GM19467 (cell line): Measurements from ENCODE around the gene EYA2.

Experiments
- ATAC-seq: cut with Tn5 transposase; IDR thresholded peaks from one replicate; pipeline ENCODE4 v1.9.1; 2021; ENCODE audit warnings: mild to moderate bottlenecking, moderate library complexity; ENCODE audit not compliant: unreplicated experiment

The EYA2 gene

DNA sequence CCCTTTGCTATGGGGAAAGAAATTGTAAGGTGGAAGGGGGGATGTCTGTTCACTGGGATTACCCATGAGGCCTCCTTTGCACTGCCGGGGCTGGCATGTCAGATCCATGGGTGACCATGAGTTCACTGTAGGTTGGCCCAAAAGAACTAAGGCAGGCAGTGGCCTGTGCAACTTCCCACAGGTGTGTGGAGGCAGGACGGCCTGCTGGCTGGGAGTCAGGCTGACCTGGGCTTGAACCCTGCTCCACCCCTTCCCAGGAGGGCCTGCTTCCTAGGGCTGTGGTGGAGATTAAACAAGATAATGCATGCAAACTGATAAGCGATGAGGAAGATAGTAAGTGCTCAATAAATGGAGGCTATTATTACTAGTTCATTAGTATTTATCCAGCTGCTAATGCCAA is 163.0 kb downstream of the EYA2 start:
- no peak for ATAC-seq

DNA sequence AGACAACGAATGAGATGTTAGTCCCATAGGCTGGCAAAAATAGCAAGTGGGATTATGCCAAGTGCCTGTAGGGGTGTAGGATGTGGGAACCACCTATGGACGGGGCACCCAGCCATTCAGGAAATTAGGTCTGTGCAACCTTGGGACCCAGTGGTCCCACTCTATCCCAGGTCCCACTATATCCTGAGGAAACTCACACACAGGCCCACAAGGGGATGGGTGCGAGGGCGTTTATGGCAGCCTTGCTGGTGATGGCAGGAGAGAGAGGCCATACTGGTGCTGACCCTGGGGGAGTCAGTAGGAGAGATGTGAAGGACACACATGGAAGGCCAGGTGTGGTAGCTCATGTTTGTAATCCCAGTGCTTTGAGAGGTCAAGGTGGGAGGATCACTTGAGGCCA is 163.6 kb downstream of the EYA2 start:
- ATAC-seq: no peak

DNA sequence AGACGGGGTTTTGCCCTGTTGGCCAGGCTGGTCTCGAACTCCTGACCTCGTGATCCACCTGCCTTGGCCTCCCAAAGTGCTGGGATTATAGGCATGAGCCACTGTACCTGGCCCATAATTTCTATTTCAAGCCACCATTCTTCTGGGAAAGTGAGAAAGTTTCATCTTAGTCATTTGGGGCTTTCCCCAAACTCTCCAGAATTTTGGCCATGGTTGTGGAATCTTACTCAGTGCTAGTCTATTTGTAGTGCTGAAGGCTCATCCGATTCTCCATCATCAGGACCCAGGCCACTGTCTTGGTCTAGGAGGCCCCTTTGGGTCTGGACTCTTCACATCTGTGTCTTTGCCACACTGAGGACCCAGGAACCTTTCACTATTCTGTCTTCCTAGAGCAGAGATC is 164.9 kb downstream of the EYA2 start:
- no peak for ATAC-seq

DNA sequence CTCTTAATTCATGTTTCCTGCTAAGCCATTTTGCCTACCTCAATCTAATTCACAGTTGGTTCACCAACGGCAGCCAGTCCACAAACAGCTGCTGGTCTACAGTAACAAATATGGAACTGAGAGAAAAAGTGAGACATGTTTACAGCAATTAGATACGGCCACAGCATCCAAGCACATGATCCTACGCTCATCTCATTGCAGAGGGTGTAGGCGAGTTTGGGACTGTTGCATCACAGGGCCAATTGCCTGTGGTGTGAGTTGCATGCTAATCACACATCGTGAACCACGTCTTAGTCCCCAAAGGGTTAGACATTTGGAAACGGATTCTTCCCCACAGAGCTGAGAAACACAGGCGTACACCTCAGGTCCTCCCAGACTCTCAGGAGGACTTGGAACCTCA is 166.9 kb downstream of the EYA2 start:
- no peak for ATAC-seq

DNA sequence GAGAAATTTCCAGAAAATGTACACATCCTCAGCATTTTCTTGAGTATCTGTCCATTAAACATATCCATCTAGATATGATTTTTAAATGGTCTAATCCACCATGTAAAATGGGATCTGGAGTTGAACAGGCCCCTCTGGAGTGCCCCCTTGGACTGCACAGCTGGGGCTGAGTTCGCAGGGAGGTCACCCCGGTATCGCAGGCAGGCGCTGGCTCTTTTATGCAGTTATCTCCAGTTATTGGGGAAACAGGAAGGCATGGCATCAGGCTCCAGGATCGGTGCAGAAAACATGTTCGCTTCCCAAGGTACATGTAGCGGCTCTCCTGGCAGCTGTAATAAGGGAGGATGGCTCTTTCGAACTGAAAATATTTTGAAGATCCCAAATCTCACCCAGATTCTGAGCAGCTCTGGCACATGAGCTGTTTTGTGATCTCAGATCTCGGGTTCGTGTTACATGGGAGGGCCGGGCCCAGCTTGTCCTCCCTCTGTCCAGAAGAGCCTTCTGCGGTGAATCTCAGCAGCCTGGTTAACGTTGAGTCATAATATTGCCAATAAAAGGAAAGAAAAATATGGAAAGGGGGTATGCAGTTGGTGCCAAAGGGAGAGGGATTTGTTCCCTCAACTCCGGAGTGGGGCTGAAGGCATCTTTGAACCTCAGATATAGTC is 167.7 kb downstream of the EYA2 start:
- ATAC-seq: no peak

DNA sequence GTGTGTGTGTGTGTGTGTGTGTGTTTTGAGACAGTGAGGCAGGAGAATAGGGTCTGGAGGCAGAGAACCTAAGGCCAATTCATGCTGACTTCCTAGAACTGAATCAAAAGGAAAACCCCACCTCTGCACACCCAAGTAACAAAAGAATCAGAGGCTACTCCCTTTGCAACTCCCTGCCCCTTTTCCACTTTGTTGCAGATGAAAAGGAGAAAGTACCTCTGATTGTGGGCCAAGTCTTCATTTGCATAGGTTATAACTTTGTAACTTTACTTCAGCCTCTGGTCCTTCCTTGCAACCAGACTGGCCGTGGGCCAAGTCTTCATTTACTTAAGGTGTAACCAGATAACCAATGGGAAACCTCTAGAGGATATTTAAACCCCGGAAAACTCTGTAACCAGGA is 168.8 kb downstream of the EYA2 start:
- ATAC-seq: no peak

DNA sequence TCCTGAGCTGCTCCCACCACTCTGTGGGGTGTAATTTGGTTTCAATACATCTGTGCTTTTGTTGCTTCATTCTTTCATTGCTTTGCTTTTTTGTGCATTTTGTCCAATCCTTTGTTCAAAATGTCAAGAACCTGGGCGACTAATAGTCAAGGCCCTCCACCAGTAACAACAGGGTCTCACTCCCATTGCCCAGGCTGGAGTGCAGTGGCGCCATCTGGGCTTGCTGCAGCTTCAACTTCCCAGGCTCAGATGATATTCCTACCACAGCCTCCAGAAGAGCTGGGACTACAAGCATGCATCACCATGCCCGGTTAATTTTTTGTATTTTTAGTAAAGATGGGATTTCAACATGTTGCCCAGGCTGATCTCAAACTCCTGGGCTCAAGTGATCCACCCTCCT is 169.2 kb downstream of the EYA2 start:
- ATAC-seq: no peak

DNA sequence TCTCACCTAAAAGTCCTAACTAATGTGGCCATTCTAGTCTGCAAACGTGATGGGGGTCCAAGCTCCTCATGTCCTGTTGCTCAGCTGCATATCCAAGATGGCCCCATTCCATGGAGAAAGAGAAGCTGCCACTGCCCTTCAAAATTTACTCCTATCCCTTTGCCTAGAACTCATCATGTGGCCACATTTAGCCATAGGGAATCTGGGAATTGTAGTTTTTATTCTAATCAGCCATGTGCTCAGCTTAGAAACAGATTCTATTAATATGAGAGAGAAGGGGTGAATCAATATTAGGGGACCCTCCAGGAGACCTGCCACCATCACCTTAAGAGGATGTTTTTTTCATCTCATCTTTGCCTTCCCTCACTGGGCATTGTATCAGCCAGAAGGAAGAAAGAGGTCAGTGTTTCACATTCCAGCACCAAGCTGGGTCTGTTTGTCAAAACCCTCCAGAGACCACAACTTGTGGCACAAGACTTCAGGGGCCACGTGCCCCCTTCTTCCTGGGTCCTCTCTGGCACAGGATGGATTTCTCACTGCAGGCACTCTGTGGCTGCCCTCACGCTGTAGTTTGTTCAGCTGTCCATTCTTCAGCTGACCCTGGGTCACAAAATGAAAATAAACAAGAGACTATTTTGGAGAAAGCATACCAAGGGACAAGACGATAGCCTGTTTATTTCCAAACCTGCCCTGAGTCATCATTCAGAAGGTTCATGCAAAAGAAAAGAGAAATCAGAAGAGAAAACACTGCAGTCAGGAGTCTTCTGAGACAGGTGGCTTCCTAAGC is 172.0 kb downstream of the EYA2 start:
- no peak for ATAC-seq

DNA sequence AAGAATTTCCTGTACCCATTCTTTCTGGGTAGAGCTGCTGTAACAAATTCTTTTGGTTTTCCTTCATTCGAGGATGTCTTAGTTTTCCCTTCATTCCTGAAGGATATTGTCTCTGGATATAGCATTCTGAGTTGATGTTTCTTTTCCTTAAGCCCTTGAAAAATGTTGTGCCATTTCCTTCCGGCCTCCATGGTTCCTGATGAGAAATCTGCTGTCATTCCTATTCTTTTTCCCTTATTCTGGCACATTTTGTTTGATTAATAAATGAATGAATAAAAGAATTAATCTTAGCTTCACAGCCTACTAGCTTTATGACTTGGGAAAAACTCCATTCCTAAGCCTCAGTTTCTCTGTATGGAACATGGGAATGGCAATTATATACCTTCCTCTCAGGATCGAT is 173.1 kb downstream of the EYA2 start:
- no peak for ATAC-seq

DNA sequence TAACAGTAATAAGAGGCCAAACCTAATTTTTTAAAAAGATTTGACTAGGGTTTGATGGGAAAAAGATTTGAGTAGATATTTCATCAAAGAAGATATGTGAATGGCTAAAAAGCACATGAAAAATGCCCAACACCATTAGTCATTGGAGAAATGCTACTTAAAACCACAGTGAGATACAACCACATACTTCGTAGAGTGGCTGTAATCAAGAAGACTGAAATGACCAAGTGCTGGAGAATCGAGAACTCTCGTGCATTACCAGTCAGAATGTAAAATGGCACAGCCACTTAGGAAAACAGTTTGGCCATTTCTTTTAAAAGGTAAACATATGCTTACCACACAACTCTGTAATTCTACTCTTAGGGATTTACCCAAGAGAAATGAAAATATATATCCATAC is 175.5 kb downstream of the EYA2 start:
- ATAC-seq: no peak

DNA sequence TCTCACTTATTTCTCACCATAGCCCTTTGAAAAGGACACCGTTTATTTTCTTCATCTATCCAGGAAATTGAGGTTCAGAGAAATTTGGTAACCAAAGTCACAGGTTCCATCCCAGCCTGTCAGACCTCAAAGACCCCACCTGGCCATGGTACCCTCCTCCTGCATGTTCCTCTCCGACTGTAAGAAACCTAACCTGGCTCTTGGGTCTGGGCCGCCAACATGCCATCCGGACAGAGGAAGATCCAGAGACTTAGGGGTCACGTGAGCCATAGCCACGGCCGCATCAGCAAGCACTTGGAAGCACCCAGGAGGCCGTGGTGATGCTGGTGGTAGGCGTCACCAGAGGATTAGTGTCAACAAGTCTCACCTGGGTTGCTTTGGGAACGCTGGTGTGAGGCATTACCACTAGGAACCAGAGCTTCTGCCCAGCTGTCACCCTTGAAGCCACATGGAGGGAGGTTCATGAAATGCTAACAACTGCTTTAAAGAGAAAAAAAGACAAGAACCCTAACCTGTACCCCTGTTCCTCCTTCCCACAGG is 177.1 kb downstream of the EYA2 start:
- ATAC-seq: no peak

DNA sequence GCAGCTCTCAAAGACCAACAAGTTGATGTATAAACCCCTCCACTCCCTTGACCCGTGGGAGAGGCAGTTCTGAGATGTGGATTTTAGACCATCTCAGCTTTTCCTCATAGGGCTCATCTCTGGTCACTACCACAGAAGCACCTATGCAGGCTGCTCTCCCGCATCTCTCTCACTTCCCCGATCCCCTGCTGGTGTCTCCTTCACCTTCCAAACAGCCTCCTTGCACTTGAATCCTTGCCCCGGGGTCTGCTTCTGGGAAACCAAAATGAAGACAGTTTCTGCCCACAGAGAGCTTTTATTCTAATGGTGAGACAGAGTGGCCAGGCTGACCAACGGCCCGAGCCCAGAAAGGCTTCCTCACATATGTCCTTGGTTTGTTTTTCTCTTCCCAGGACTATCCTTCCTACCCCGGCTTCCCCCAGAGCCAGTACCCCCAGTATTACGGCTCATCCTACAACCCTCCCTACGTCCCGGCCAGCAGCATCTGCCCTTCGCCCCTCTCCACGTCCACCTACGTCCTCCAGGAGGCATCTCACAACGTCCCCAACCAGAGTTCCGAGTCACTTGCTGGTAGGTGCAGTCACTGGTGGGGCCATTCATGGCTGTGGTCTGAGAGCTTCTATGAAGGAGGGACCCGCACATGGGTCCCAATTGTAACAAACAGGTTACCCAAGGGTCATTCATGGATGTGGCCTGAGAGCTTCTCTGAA is 179.3 kb downstream of the EYA2 start:
- ATAC-seq: no peak

DNA sequence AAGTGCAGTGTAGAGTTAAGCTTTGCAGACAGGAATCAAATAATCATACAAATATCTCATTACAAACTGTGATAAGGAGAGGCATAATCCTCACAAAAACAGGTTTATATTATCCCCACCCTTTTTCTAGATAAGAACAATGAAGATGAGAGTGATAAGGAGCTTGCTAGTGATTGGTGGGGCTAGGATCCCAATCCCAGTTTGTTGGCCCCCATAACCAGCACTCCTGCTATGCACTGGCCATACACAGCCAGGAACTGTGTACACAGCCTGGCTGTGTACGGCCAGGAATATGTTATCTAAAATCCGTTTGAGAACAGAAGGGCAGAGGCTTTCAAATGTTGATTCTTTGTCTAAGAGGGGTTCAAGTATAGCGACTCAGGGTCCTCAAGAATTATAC is 180.6 kb downstream of the EYA2 start:
- no peak for ATAC-seq

DNA sequence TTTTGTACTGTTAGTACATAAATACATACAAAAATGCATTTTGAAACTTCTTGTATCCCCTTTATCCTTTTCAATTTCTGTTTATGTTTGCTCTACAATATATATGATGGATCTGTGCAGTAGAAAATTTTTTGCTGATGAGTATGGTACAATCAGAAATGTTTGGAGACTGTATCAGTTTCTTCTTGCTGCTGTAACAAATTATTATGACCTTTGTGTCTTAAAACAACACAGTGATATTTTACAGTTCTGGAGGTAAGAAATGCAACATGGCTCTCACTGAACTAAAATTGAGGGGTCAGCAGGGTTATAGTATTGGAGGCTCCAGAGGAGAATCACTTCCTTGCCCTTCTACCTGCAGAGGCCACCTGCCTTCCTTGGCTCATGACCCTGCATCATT is 184.4 kb downstream of the EYA2 start:
- ATAC-seq: no peak

DNA sequence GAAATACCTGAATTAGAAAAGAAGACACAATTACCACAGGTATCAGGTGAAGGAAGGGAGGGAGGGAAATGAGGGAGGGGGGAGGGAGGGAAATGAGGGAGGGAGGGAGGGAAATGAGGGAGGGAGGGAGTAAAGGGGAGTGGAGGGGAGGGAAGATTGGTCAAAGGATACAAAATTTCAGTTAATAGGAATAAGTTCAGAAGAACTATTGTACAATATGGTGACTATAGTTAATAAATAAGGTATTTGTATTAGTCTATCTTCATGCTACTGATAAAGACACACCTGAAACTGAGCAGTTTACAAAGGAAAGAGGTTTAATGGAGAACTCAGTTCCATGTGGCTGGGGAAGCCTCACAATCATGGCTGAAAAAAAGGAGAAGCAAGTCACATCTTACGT is 185.7 kb downstream of the EYA2 start:
- no peak for ATAC-seq

DNA sequence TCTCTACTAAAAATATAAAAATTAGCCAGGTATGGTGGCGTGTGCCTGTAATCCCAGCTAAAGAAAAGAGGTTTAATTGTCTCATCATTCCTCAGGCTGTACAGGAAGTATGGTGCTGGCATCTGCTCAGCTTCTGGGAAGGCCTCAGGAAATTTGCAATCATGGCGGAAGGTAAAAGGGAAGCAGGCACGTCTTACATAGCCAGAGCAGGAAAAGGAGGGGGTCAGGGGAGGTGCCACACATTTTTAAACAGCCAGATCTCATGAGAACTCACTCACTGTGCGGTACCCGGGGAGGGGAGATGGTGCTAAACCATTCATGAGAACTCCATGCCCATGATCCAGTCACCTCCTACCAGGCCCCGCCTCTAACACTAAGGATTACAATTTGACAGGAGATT is 191.7 kb downstream of the EYA2 start:
- ATAC-seq: no peak

DNA sequence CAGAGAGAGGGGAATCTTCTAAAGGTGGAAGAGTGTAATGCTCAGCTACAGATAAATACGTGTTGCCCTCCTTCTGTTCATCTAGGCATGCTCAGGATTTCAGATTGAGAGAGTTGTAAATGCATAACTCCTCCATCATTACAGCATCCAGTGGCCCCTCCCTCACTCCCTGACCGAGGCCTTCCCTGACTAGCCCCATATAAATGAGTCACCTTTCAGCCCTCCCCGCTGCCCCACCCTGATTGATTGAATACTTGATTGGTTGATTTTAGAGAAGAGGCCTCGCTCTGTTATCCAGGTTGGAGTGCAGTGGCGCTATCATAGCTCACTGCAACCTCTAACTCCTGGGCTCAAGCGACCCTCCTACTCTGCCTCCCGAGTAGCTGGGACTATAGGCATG is 193.7 kb downstream of the EYA2 start:
- ATAC-seq: no peak

DNA sequence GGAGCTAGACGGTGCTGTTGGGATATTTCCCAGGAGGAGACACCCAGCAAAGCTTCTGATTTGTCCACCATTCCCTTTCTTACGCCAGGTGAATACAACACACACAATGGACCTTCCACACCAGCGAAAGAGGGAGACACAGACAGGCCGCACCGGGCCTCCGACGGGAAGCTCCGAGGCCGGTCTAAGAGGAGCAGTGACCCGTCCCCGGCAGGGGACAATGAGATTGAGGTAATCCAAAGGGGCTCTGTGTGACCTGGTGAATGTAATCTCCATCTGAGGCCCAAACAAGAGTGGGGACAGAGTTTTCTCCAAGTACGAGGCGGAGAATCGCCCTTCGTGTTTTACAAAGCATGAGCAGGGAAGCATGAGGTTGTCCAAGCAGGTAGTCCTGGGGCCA is 194.5 kb downstream of the EYA2 start:
- no peak for ATAC-seq

DNA sequence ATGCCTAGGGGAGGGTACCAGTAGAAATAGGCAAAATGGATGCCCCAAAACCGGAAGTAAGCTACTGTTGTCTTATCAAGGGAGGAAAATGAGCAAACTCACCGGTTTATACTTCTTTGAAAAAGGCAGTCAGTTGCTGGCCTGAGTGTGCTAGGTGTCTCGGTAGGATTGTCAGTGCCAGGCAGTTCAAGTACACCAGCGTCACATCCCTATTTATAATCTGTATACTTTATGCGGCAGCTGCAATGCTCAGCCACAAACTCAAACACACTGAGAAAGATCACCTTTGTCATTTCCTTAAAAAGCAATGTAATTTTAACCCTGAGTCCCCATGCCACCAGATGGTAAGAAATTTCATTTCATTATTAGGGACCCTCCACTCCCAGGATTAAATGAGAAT is 196.2 kb downstream of the EYA2 start:
- no peak for ATAC-seq

DNA sequence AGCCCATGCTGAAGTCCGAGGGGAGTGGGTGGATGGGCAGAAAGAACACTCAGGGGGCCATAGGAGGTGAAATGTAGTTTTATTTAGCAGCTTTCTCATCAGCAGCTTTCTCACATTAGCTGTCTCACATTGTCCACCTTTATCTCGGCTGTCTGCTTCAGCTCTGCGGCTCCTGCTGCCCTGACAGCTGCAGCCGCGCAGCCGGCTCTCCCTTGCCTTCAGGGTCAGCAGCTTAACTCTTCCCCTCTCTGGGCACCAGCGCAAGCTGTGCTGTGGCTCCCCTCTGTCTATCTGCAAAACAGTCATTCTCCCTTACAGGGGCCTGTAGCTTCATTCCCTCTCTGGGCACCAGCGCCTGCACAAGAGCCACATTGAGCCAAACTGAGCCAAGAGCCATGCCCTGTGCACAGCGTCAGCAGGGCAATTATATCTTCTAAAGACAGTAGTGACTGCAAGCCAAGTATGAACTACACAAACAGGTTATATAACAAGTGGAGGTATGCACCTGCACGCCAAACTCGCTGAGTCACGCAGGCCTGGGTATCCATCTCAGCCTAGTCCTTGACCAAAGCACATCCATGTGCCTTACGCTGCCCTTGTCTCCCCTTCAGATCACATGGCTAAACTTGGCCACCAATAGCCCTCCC is 198.8 kb downstream of the EYA2 start:
- no peak for ATAC-seq

DNA sequence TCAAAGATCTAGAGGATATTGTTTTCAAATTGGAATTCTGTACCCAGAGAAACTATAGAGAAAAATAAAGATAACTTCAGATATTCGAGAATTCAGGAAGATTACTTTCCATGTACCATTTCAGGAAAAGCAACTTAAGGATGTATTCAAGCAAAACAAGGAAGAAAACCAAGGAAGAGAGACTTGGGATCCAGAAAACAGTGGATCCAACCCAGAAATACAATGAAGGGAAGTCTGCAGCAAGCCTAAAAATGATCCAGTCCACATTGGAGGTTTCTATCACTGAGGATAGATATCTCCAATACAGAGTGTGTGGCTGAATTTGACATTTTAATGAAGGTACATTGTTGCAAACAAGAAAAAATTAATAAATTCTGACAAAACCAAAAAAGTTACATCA is 201.0 kb downstream of the EYA2 start:
- no peak for ATAC-seq
